HL-60/S4 (cell line): ENCODE results near the gene WDR86.

ENCODE experiments used
- in situ Hi-C: fragments of 300-500 bp; cut with MboI; formaldehyde crosslinking; loops from 2 replicates; pipeline ENCODE4 v1.14.3; 2022; ENCODE audit warnings: low sequenced_read_pairs

The WDR86 gene, protein sequence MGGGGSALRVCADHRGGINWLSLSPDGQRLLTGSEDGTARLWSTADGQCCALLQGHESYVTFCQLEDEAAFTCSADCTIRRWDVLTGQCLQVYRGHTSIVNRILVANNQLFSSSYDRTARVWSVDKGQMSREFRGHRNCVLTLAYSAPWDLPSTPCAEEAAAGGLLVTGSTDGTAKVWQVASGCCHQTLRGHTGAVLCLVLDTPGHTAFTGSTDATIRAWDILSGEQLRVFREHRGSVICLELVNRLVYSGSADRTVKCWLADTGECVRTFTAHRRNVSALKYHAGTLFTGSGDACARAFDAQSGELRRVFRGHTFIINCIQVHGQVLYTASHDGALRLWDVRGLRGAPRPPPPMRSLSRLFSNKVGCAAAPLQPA

GRCh38 chr7:151409667-151410404 lies at the start of gene WDR86:
Gene WDR86, minus strand, starts transcription at chr7:151410038. Its CDS starts 449 bp downstream, at chr7:151409589.
- in situ Hi-C loops, result no loop called here

- in situ Hi-C loops, result no loop called here
Measured at GRCh38 chr7:151457534-151457933, 47.7 kb upstream of the WDR86 start.

GRCh38 chr7:151456782-151457181 lies 46.9 kb upstream of the WDR86 start:
- in situ Hi-C loops, result no loop called here

- in situ Hi-C loops, result no loop called here
Measured at GRCh38 chr7:151456276-151456675, 46.4 kb upstream of the WDR86 start.

DNA sequence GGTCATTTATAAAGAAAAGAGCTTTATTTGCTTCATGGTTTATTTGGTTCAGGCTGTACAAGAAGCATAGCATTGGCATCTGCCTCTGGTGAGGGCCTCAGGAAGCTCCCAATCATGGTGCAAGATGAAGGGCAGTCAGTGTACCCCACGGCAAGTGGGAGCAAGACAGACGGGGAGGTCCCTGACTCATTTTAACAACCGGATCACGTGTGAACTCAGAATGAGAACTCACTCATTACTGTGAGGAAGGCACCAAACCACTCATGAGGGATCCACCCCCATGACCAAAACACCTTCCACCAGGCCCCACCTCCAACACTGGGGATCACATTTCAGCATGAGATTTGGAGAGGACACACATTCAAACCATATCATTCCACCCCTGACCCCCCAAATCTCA lies 45.9 kb upstream of the WDR86 start:
- in situ Hi-C loops, result no loop called here

GRCh38 chr7:151454932-151455530 lies 45.2 kb upstream of the WDR86 start:
- in situ Hi-C loops, result no loop called here

DNA sequence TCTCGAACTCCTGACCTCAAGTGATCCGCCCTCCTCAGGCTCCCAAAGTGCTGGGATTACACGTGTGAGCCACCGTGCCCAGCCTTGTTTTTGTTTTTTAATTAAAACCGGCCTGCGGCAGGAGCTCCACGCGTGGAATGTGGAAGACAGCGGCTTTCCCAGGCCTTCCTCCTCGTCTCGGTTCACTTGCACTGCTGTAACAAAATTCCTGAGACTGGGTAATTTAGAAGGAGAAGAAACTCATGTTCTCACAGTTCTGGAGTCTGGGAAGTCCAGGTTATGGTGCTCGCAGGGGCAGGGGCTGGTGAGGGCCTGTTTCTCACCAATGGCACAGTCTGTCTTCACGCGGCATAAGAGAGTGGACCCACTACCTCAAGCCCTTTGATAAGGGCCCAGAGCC lies 44.5 kb upstream of the WDR86 start:
- in situ Hi-C loops, result no loop called here

- in situ Hi-C loops, result no loop called here
Measured at GRCh38 chr7:151453326-151453791, 43.5 kb upstream of the WDR86 start.

DNA sequence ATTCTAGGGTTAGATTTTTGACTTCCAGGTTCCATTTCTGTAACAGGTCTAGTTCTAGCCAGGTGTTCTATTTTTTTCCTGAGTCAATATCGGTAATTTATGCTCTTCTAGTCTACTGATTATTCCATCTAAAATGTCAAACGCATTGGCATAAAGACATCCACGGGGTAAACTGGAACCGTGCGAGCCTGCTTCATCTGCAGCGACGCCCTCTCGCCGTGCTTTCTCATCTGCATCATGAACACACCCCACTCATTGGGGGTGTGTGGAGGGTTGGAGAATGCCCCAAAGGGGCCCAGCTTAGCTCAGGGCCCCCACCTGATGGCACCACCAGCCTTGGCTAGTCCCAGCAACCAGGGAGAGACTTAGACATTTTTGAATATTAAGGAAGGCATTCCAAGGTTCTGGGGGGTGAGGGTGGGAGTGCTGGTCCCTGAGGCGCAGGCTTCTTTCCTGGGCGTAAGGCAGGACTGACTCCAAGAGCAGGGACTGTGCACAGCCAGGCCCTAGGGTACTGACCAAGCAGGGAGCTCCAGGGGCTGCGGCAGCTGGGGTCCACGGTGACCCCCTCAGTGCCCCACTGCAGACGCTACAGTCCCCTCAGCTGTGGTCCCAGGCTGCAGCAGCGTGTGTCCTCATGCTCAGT lies 43.0 kb upstream of the WDR86 start:
- in situ Hi-C loops, result no loop called here

DNA sequence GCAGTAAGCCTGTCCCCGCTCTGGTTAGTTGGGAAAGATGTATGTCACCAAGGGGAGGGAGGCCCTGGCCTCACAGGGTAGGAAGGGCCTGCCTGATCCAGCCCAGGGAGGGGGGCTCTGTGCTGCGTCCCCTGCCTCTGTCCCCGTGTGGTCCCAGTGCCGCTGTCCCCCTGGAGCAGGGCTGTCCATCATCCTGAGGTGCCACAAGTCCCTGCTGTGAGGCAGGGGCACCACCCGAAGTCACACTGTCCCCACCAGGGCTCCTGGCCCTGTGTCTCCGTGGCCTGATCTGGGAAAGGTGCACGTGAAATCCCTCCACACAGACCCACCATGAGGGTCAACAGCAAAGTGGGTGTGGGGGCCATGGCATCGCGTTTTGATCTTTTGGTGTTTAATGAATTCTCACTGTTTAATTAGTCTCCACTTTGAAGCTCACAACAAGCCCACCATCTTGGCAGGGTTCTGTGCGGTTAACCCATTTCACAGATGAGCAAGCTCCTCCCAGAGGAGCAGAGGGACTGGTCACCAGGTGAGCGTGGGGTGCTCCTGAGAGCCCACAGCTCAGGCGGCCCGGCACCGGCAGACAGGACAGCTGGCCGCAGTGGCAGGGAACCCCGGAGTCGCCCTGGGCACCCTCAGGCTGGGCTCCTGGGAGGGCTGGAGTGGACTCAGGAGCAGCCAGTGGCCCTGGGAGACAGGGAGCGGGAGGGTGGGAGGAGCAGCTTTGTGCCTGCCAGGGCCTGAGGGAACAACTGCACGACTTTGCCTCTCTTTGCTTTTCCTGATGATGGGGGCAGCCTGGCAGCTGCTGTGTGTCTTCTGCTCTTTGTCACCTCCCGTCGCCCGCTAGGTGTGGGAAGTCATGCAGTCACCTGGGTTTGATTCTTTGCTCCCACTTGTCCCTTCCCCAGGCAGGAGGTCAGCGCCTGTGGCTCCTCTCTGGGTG lies 42.1 kb upstream of the WDR86 start:
- in situ Hi-C loops, result no loop called here

GRCh38 chr7:151451156-151451555 lies 41.3 kb upstream of the WDR86 start:
- in situ Hi-C loops, result no loop called here

- in situ Hi-C loops, result loop anchor here (10.0 kb wide), 1 partner anchor 75 kb away; no protein-coding TSS in a partner anchor
Measured at GRCh38 chr7:151449990-151450389, 40.2 kb upstream of the WDR86 start.

DNA sequence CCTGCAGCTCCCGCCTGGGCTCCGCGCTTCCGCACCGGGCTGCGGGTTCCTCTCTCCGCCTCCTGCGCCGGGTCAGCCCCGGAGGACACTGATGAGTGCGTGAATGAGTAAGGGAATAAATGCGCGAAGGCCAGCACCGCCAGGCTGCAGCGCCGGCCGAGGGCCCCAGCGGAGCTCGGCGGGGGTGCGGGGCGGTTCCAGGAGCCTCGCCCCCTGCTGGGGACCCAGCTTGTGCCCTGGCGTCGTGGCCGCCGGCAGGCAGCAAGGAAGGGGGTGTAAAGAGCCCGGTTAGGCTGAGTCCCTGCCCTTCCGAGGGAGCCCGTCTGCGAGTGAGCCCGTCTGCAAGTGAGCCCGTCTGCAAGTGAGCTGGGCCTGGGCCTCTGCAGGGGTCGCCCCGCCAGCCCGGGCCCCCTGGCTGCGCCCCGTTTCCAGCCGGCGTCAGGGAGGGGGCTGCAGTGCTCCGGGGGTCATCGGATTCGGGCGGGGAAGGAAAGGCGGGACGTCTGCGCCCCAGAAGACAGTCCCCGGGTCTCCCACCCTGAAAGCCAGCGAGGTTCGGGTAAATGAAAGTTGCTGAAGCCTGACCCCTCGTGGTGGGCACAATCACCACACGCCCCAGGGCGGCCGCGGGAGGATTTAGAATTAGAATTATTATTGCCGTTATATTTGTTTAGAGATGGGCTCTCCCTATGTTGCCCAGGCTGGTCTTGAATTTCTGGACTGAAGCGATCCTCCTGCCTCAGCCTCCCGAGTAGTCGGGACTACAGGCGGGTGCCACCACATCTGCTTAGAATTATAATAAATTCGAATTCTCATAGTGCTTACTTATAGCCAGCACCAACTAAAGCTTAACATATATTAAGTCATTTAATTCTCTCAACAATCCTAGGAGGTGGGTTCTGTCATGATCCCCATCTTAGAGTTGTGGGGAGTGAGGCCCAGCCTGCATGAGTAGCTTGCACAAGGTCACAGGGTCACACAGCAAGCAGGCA lies 38.7 kb upstream of the WDR86 start:
- in situ Hi-C loops, result loop anchor here (10.0 kb wide), 1 partner anchor 74 kb away; no protein-coding TSS in a partner anchor

- in situ Hi-C loops, result loop anchor here (10.0 kb wide), 1 partner anchor 73 kb away; no protein-coding TSS in a partner anchor
Measured at GRCh38 chr7:151447901-151448260, 38.0 kb upstream of the WDR86 start.

GRCh38 chr7:151447312-151447711 lies 37.5 kb upstream of the WDR86 start:
- in situ Hi-C loops, result loop anchor here (10.0 kb wide), 1 partner anchor 73 kb away; no protein-coding TSS in a partner anchor

DNA sequence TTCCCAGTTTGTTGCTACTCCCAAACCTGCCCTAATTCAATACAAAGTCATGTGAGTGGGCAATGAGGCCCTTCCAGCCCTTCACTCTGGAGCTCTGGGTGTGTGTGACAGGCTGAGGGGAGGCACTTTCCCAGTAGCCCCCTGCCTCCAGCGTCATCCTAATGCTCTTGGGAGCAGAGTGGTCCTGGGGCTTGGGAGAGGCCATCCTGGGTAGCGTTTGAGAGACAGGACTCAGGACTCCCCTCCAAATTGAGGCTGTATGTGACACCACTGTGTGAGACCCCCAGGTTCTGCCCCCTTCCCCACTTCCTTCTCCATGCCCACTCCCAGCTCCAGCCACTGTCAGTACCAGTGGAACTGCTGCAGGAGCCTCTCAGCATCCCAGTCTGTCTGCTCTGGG lies 36.6 kb upstream of the WDR86 start:
- in situ Hi-C loops, result loop anchor here (10.0 kb wide), 1 partner anchor 72 kb away; no protein-coding TSS in a partner anchor

- in situ Hi-C loops, result loop anchor here (10.0 kb wide), 1 partner anchor 70 kb away; no protein-coding TSS in a partner anchor
Measured at GRCh38 chr7:151444632-151445031, 34.8 kb upstream of the WDR86 start.

DNA sequence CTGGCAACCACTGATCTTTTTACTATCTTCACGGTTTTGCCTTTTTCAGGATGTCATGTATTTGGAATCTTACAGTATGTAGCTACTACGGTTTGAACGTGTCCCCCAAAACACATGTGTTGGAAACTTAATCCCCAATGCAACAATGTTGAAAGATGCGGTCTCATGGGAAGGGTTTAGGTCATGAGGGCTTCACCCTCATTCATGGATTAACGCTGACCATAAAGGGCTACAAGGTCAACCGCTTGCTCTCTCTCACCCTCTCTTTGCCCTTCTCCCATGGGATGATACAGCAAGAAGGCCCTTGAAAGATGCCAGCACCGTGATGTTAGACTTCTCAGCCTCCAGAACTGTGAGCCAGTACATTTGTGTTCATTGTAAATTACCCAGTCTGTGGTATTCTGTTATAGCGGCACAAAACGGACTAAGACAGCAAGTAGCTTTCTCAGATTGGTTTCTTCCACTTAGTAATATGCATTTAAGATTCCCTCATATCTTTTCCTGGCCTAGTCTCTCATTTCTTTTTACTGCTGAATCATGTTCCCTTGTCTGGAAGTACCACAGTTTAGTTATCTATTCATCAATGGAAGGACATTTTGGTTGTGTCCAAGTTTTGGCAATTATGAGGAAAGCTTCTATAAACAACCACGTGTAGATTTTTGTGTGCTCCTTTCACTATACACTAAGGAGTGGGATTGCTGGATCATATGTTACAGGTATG lies 33.1 kb upstream of the WDR86 start:
- in situ Hi-C loops, result loop anchor here (10.0 kb wide), 1 partner anchor 68 kb away; no protein-coding TSS in a partner anchor
